Mesothelial cell of epicardium (in vitro differentiated cells): ENCODE data around the gene CCNL2. TPM values are rescaled to one million over a fixed set of nuclear protein-coding genes. Genes with fewer than 3 reads are reported as not detected.
"Not testable (repeated sequence)": the region's sequence is repeated elsewhere in the genome, so short reads cannot be mapped to it uniquely, and the experiment has no call there.

ENCODE experiments used
- DNase-seq, 2 experiments: peaks; one replicate each; pipeline ENCODE4 v3.0.0; 2021; ENCODE audit warnings: low spot score in 2 of 2; ENCODE audit not compliant: unreplicated experiment in 2 of 2
- H3K27ac Mint-ChIP-seq: 2 replicates; pipeline ENCODE4 v1.8.0; 2021; ENCODE audit warnings: mixed read lengths
- H3K27me3 Mint-ChIP-seq: 2 replicates; pipeline ENCODE4 v1.8.0; 2021; ENCODE audit warnings: low read depth, mixed read lengths
- H3K36me3 Mint-ChIP-seq: 2 replicates; pipeline ENCODE4 v1.8.0; 2021; ENCODE audit warnings: mixed read lengths
- H3K4me1 Mint-ChIP-seq: 2 replicates; pipeline ENCODE4 v1.8.0; 2021; ENCODE audit warnings: mixed read lengths
- H3K4me3 Mint-ChIP-seq: 2 replicates; pipeline ENCODE4 v1.8.0; 2021; ENCODE audit warnings: mild to moderate bottlenecking, moderate library complexity, mixed read lengths
- H3K9me3 Mint-ChIP-seq: 2 replicates; pipeline ENCODE4 v1.8.0; 2021; ENCODE audit warnings: mixed read lengths
- CTCF ChIP-seq: fragments of 200-600 bp; sonication (generic); IDR thresholded peaks from one replicate; pipeline ENCODE4 v1.5.0; 2021; ENCODE audit warnings: antibody characterized with exemption; ENCODE audit not compliant: unreplicated experiment
- total RNA-seq: library from RNA; stranded (reverse); gene quantifications from 3 replicates; pipeline ENCODE4 v1.2.1, GENCODE V29; 2021

CCNL2 gene
- total RNA-seq: 396 to 423 TPM (median 405 TPM) in 3 replicates

- TF ChIP-seq CTCF: peak; percentile 60
- H3K36me3 Mint-ChIP-seq: peaks cover 23% of the 10 kb centered on the region
- no peaks in the 10 kb centered on the region for H3K9me3 Mint-ChIP-seq
- H3K4me3 Mint-ChIP-seq: peak within 1 kb of the TSS; percentile 89
- DNase-seq: peak; percentile 99
- no peaks in the 10 kb centered on the region for H3K27me3 Mint-ChIP-seq
- H3K27ac Mint-ChIP-seq: peak within 1 kb of the TSS; percentile 92
- peaks cover 24% of the 10 kb centered on the region for H3K4me1 Mint-ChIP-seq
Observed at GRCh38 chr1:1399187-1399871, at the start of gene CCNL2. CCNL2 (minus strand) TSS chr1:1399335; CDS start chr1:1399306, 29 bp downstream.

- not testable (repeated sequence) for H3K27ac Mint-ChIP-seq, H3K9me3 Mint-ChIP-seq, H3K36me3 Mint-ChIP-seq, H3K27me3 Mint-ChIP-seq, H3K4me1 Mint-ChIP-seq, H3K4me3 Mint-ChIP-seq, DNase-seq
Observed at GRCh38 chr1:1446631-1447030, 47.5 kb upstream of the CCNL2 start.

GRCh38 chr1:1442069-1442770 is 43.1 kb upstream of the CCNL2 start:
- H3K36me3 Mint-ChIP-seq: peaks cover 4% of the 10 kb centered on the region
- H3K9me3 Mint-ChIP-seq: no peaks in the 10 kb centered on the region
- H3K4me3 Mint-ChIP-seq: no peak overlapping the region
- H3K27ac Mint-ChIP-seq: peak overlapping the region; percentile 59
- no peaks in the 10 kb centered on the region for H3K27me3 Mint-ChIP-seq
- H3K4me1 Mint-ChIP-seq: peaks cover 12% of the 10 kb centered on the region
- no peak for TF ChIP-seq CTCF
- DNase-seq: no peak

GRCh38 chr1:1441002-1441888 is 42.1 kb upstream of the CCNL2 start:
- Mint-ChIP-seq H3K4me1 (peaks cover 15% of the 10 kb centered on the region), H3K27me3 (no peaks in the 10 kb centered on the region)
- DNase-seq: peak in 1 of 2 experiments; percentile 76

GRCh38 chr1:1440262-1441001 is 41.3 kb upstream of the CCNL2 start:
- no peak for DNase-seq
- Mint-ChIP-seq H3K27ac (peak overlapping the region; percentile 87), H3K4me3 (no peak overlapping the region), H3K27me3 (no peaks in the 10 kb centered on the region), H3K36me3 (peaks cover 4% of the 10 kb centered on the region), H3K4me1 (peaks cover 16% of the 10 kb centered on the region), H3K9me3 (no peaks in the 10 kb centered on the region)
- TF ChIP-seq CTCF: no peak

More at GRCh38 chr1:1441002-1441888, 42.1 kb upstream of the CCNL2 start:
- H3K9me3 Mint-ChIP-seq: no peaks in the 10 kb centered on the region
- peak; percentile 72 for TF ChIP-seq CTCF
- no peak overlapping the region for H3K4me3 Mint-ChIP-seq
- H3K36me3 Mint-ChIP-seq: peaks cover 4% of the 10 kb centered on the region
- H3K27ac Mint-ChIP-seq: peak overlapping the region; percentile 87
